ENCODE measurements around the gene TSPAN9. TPM values are rescaled to one million over a fixed set of nuclear protein-coding genes. Genes with fewer than 3 reads are reported as not detected.

The TSPAN9 gene
- total RNA-seq, 1 experiment from 2014 or later, result 13.2 TPM

DNA sequence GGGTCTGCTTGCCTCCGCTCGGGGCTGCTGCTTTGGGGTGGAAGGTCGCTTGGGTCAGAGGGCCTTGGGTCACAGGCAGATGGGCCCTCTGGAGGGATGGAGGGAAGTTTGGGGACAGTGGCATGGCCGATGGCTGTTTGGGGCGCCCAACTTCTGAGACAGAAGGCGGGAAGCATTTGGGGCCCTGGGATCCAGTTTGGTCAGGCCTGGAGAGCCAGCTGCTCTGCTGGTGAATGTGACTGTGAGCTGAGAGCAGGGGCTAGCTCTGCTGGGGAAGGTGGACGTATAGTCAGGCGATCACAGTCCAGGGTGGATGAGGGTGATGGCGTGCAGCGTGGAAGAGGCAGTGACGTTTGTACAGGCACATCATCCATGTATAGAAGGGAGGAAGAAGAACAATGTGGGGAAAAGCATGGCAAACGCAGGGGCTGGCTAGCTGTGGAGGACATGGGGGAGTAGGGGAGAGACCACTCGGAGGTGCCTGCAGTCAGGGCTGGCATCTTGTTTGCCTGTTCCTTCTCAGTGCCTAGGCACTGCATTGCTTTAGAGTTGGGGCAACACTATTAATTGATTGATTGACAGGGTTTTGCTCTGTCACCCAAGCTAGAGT, 57.5 kb downstream of the TSPAN9 start:
- H3K9me2 ChIP-seq (ENCODE audit: insufficient read depth), result no peaks in the 10 kb centered on the region
- no peak overlapping the region for H3K9ac ChIP-seq (ENCODE audit: low read length)
- TF ChIP-seq, protein P1, sequence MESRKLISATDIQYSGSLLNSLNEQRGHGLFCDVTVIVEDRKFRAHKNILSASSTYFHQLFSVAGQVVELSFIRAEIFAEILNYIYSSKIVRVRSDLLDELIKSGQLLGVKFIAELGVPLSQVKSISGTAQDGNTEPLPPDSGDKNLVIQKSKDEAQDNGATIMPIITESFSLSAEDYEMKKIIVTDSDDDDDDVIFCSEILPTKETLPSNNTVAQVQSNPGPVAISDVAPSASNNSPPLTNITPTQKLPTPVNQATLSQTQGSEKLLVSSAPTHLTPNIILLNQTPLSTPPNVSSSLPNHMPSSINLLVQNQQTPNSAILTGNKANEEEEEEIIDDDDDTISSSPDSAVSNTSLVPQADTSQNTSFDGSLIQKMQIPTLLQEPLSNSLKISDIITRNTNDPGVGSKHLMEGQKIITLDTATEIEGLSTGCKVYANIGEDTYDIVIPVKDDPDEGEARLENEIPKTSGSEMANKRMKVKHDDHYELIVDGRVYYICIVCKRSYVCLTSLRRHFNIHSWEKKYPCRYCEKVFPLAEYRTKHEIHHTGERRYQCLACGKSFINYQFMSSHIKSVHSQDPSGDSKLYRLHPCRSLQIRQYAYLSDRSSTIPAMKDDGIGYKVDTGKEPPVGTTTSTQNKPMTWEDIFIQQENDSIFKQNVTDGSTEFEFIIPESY (IDR thresholded peaks at IDR 0.05; ENCODE audit: extremely low read depth, insufficient replicate concordance, low read length), result no peak
- TF ChIP-seq SP1 (IDR thresholded peaks at IDR 0.05; ENCODE audit: low read depth), result no peak
- no peak for TF ChIP-seq POLR2A (IDR thresholded peaks at IDR 0.05; ENCODE audit: borderline replicate concordance, extremely low read depth, insufficient read depth, insufficient read length)
- TF ChIP-seq TCF7L2 (IDR thresholded peaks at IDR 0.05; ENCODE audit: borderline replicate concordance, extremely low read depth, insufficient read depth, insufficient read length), result no peak
- no peak for TF ChIP-seq CTCF (IDR thresholded peaks at IDR 0.05 in 2 of 3, conservative IDR thresholded peaks at IDR 0.05 in 1 of 3; ENCODE audit: borderline replicate concordance in 1 of 3, insufficient read depth in 1 of 3, low read depth in 2 of 3, low read length in 2 of 3)
- TF ChIP-seq REST (IDR thresholded peaks at IDR 0.05; ENCODE audit: low read depth), result no peak
- TF ChIP-seq MAX (IDR thresholded peaks at IDR 0.05), result no peak
- no peak for TF ChIP-seq SIN3A (IDR thresholded peaks at IDR 0.05; ENCODE audit: low read depth)
- no peak for TF ChIP-seq EGR1 (IDR thresholded peaks at IDR 0.05; ENCODE audit: low read depth)
- TF ChIP-seq FOSL1 (IDR thresholded peaks at IDR 0.05; ENCODE audit: low read depth), result no peak
- TF ChIP-seq ELF1 (IDR thresholded peaks at IDR 0.05; ENCODE audit: borderline replicate concordance, low read depth), result no peak
- no peak for TF ChIP-seq CEBPB (IDR thresholded peaks at IDR 0.05; ENCODE audit: low read depth)
- no peaks in the 10 kb centered on the region for H3K36me3 ChIP-seq (ENCODE audit: control insufficient read depth in 1 of 2, insufficient read depth in 2 of 2, low read length in 2 of 2)
- RAD21 ChIA-PET (ENCODE audit: low non-redundant PET in 1 of 2, low total read pairs in 2 of 2, uncharacterized antibody in 2 of 2, unreplicated experiment in 2 of 2), result interaction anchor here (0.8 to 1.7 kb wide), 5 partner anchors 61 to 143 kb away, joined by 3 to 16 read pairs (median 4); no protein-coding TSS in a partner anchor
- no peak overlapping the region for H3K4me3 ChIP-seq (replicated peaks in 1 of 2; ENCODE audit: low read depth in 1 of 2, low read length in 2 of 2)
- no TSS peak for BruUV-seq (replicated peaks)
- H3K27ac ChIP-seq (ENCODE audit: low read depth, low read length), result no peak overlapping the region
- no peaks in the 10 kb centered on the region for H3K9me3 ChIP-seq (ENCODE audit: control insufficient read depth in 1 of 2, insufficient read depth in 1 of 2, low read depth in 1 of 2, low read length in 2 of 2)
- no peak overlapping the region for H3K4me2 ChIP-seq (ENCODE audit: low read length)
- no peaks in the 10 kb centered on the region for H3K79me2 ChIP-seq (ENCODE audit: insufficient read depth, low read length)
- intact Hi-C loops (cut with micrococcal nuclease), result loop anchor here (1.0 to 10.0 kb wide), 3 partner anchors 69 to 670 kb away; no protein-coding TSS in a partner anchor
- ATAC-seq (no peak), DNase-seq (ENCODE audit: low read depth, low spot score) (no peak)
- H4K20me1 ChIP-seq (ENCODE audit: insufficient read depth), result no peaks in the 10 kb centered on the region; the same call in 1 of the 2 replicates
- H2AFZ ChIP-seq (ENCODE audit: low read depth, low read length, poor library complexity, severe bottlenecking), result no peak overlapping the region
- H3K27me3 ChIP-seq (ENCODE audit: insufficient read depth, low read length), result no peaks in the 10 kb centered on the region
- CTCF ChIA-PET, result interaction anchor here (0.6 to 4.5 kb wide), 5 partner anchors 10 to 487 kb away, joined by 3 to 76 read pairs (median 3); no protein-coding TSS in a partner anchor
- POLR2A ChIA-PET, result interaction anchor here (0.9 kb wide), 1 partner anchor 140 kb away, joined by 3 read pairs; no protein-coding TSS in a partner anchor
- H3K4me1 ChIP-seq (ENCODE audit: control insufficient read depth in 1 of 2, insufficient read depth in 2 of 2, low read length in 2 of 2), result peaks cover 4 to 6% of the 10 kb centered on the region in 2 experiments; a peak in 2 of 4 replicates

Data from HCT116 (cell line).